Esophagus muscularis mucosa (tissue), 3 donors: ENCODE results near the gene NEDD9.

Experiments
- EP300 ChIP-seq: sonication (generic); formaldehyde crosslinking; IDR thresholded peaks from one replicate; pipeline ENCODE4 v1.6.1; 2017; ENCODE audit warnings: antibody characterized with exemption
- POLR2AphosphoS5 ChIP-seq, 2 donors: sonication (generic); formaldehyde crosslinking; IDR thresholded peaks; one replicate each; pipeline ENCODE4 v1.6.1; 2017; ENCODE audit warnings: antibody characterized with exemption in 2 of 2

DNA sequence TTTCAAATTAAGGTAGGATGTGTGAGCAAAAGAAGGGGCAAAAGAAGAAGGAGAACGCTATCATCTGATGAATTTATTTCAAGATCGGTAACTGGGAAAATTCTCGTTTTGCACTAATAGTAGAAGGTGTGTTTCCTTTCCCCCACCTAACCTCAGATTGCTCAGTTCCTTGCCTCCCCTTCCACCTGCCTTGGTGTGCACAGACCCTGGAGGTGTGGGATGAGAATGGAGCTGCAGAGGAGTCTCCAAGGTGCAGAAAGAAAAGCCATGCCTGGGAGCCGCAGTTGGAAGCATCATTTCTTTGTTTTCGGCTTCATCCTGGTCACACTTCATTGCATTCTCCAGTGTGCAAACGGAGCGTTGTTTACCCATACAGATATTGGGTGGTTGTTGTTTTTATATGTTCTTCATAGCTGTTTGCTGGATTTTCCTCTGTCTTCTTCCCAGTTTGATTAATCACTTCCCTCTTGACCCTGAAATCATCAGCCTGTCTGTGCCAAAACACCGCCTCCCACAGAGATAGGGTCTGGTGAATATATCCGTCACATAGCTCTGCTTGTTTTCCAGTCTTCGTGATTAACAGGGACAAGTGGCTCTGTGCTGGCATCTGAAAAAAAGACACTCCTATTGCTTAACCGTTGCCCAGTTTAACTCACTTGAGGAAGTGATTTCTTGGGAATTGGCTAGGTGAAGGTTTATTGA, 40.2 kb upstream of the NEDD9 start:
- no peak for TF ChIP-seq EP300
- TF ChIP-seq POLR2AphosphoS5 (IDR thresholded peaks at IDR 0.05): no peak
